HG02943 (cell line): ENCODE data around the gene KDM2B.

Experiments
- ATAC-seq: cut with Tn5 transposase; IDR thresholded peaks from one replicate; pipeline ENCODE4 v1.9.1; 2021; ENCODE audit warnings: mild to moderate bottlenecking, low read depth, moderate library complexity; ENCODE audit not compliant: unreplicated experiment

The KDM2B gene

DNA sequence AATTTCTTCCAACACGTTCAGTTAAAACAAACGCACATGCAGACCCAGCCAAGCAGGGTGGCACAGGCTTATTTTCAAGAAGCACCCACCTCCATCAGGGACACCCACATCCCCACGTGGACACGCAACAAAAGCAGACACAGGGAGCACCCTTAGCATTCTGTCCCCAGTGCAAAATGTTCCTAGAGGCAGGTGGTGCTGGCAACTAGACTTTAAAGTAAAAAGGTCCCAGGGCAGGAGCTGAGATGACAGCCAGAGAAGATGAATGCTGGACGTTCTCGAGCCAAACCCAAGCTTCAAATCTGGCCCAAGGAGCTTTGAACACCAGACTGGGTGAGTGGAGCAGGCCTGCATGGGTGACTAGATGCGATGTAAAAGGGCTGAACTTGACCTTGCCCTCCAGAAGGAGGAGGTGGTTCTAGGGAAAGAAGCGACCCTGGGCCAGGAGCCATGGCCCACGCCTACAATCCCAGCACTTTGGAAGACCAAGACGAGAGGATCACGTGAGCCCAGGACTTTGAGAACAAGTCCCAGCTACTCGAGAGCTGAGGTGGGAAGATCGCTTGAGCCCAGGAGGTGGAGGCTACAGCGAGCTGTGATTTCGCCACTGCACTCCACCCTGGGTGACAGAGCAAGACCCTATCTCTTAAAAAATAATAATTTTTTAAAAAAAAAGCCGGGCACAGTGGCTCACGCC, 47.3 kb downstream of the KDM2B start:
- ATAC-seq = no peak

DNA sequence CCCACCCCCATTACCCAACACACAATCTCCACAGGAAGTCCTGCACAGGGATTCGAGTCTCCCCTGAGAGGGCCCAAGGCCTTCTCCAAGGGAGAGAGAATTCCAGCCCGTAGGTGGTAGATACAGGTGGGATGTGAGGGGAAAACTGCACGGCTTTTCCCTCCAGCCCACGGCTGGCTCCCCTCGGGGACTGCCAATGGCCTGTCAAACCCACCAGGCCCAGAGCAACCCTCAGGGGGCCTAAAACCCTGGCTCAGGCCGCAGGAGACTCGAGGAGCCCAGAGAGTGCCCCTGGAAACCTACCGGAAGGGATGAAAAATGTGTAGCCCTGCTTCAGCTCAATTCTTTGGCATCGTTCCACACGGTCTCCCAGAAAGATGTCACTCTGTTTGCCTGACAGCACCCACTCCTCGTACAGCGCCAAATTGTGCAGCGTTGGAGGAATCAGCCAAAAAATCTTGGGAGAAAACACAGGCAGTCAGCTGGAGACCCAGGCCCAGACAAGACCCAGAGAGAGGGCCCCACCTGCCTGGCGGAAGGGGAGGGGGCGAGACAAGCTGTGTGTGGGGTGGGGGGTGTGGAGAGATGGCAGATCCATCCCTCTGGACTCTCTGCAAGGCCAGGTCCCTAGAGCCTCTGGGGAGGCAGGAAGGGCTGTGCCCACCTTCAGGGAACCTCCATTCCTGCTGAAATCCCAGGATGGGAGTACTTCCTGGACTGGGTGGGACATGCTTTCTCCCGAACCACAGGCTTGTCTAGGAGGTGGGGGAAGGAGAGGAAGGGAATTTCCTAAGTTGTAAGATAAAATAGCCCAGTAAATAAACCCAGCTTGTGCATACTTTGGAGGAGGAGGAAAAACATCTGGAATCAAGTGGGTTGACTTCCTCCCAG, 48.1 kb downstream of the KDM2B start:
- ATAC-seq = no peak

DNA sequence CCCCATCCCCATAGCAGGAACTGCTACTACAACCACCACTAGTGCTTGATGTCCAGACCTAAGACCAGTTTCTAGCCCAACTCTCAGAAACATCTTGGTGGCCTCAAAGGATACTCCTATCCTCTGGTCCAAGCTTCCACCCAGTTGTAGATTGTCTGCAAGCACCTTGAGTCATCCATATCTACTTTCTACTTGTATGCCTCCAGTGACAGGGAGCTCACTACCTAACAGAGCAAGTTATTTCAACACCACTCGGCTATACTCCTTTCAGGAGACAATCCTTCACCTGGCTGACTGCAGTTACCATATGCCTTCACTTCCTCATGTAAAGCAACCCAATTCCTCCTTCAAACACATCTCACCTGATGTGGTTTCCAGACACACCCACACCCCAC, 49.5 kb downstream of the KDM2B start:
- ATAC-seq = no peak

DNA sequence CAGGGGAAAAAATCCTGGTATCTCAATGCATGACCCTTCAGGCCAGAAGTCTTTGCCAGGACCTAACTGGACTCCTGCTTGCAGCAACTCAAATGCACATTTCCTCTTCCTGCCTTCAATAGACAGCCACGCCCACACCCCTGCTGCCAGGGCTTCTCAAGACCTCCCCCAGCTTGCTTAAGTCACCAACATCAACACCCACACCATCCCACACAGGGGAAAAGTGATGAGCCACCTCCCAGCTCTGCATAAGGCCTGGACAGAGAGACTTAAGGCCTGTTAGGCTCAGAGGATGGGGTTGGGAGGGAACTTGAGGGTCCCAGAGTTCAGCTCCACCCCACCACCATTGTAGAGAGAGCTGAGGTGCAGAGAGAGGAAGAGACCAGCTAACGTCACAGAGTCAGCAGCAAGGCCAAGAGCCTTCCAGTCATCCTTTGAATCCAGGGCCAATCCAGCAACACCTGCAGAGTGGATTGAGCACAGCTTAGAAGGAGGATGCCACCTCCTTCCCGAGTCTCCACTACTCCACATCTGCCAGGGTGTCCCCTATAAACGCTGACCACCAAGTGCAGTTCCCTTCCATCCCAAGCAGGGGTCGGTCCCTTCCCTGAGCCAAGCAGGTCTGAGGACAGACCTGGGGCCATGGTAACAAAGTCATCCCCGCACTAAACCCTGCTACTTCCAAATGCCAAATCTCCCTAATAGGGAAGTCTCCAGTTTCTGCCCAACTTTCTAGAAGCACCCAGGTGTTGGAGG, 50.0 kb downstream of the KDM2B start:
- no peak for ATAC-seq

DNA sequence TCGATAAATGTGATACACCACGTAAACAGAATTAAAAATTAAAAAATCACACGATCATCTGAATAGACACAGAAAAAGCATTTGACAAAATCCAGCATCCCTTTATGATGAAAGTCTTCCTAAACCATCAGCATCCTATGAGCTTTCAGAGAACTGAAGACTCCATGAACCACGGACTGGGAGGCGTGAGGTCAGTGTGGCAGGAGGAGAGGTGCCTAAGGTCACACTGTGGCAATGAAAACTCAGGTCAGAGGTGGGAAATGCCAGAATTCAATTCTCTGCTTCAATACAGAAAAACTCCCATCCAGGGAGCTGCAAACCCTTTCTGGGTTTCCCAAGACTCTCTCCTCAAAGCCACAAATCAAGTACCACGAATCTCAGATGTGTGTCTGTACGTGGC, 51.6 kb downstream of the KDM2B start:
- ATAC-seq = no peak

DNA sequence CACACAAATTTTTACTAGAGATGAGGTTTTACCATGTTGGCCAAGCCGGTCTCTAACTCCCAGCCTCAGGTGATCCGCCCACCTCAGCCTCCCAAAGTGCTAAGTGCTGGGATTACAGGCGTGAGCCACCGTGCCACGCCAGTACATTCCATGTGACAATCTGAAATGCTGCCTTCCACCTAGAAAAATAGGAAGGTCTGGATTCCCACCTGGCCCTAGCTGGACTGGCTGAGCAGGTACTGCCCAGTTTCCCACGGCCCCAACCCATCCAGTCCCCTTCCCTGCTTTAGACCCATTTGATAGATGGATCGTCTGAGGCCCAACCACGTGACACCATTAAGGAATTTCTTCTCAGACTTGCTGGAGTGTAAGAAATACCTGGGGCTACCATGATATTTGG, 55.4 kb downstream of the KDM2B start:
- no peak for ATAC-seq

DNA sequence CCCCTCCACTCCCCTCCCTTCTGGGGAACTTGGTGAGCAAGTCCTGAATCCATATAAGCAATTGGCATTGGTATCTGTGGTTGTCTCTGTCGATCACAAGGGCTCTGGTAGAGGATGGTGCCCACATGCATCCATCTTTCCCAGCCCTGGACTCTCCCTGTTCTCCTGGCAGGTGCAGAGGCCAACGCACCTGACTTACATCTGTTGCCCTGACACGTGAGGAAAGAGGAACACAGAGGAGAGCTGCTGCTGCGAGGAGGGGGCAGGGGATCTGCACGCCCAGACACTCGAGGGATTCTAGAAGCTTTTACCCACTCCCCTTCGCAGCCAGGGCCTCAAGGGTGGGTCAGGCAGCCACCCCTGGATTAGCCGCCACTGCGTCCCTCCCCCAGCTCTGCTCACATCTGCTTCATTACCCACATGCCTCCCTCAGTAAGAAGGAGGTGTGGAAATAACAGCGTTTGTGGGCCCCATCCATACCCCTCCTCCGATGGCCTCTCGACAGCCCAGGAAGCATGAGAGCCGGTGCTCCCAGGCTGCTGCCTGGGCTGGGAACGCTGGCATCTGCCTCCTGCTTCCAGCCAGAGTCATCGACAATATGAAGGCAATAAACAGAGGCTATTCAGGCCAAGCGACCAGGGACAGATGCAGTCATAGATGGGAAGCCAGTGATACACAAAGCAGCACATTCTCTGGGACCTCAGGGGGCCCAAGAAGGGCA, 56.5 kb downstream of the KDM2B start:
- ATAC-seq = no peak

DNA sequence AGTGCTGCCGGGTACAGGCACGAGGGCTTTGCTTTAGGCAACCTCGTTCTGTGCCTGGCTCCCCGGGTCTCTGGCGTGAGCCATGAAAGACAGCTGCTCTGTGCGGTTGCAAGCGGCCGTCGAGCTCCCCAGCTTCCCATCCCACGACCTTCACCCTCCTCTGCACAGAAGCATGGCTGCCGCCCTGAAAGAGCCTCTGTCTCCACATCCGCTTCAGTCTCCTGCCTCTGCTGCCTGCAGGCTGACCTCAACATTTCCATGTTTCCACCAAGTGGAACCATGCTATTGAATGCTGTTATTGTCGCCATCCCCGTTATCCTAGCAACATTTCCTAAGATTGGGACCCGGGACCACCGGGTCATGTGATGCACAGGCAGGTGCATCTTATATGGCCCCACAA, 57.1 kb downstream of the KDM2B start:
- no peak for ATAC-seq

DNA sequence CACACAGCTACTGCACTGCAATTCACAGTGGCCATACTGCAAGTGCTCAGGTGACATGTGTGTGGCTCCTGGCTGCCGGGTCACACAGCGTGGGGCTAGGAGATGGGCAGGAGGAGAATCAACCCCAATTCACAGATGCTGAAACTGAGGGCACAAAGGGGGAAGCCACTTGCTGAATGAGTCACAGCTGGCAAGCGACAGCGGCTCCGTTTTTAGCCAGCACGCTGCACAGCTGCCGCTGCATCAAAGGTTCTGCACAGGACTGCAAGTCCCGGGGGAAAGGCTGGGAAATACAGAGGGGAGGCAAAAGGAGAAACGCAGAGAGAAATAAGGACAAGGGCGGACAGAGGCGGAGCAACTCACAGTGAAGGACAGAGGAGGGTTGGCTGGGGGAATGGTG, 57.9 kb downstream of the KDM2B start:
- ATAC-seq = no peak

DNA sequence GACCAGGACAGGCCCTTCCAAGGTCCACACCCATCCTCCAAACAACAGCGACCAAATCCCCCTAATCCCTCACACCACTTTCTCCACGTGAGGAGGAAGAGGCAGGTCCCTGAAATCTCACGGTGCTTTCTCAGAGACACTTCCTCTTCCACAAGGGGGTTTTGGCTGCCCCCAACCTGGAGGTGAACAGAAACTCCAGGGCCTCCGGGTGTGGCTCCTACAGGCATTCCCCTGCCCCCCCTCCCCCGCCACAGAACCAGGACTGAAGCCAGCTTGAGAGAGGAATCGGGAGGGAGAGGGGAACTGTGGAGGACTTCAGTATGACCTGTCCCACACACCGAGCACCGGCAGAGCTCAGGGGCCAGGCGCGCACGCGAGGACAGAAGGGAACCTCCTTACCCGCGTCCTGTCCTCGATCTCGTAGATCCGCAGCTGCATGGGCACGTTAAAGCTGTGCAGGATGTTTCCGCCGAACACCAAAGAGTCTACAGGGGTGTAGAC, 60.2 kb downstream of the KDM2B start:
- ATAC-seq = no peak

DNA sequence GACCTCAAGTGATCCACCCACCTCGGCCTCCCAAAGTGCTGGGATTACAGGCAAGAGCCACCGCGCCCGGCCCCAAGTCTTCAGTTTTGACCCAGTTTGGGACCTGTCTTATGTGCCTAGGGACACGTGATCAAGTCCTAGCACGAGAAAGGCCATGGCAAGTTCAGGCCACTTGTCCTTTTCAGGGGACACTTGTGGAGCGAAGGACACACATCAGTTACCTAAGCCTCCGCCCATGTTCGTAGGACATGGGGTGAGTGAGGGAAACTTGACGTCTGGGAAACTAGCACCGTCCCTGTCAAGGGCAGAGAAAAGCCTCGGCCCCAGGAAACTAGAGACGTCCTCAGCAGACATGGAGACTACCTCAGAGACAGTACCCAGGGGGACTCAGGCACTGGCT, 60.7 kb downstream of the KDM2B start:
- no peak for ATAC-seq

DNA sequence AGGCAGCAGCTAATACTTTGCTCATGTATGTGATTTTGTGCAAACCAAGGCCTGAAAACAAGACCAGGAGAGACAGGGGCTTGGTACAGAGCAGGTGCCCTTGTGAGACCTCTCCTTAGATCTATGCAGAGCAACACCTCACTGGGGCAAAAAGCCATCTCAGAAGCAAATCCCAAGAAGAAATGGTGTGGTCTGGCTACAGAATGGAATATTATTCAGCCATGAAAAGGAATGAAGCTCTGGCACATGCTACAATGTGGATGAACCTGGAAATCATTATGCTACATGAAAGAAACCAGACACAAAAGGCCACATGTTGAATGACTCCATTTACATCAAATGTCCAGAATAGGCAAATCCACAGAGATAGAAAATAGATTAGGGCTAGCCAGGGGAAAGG, 61.6 kb downstream of the KDM2B start:
- ATAC-seq = no peak

DNA sequence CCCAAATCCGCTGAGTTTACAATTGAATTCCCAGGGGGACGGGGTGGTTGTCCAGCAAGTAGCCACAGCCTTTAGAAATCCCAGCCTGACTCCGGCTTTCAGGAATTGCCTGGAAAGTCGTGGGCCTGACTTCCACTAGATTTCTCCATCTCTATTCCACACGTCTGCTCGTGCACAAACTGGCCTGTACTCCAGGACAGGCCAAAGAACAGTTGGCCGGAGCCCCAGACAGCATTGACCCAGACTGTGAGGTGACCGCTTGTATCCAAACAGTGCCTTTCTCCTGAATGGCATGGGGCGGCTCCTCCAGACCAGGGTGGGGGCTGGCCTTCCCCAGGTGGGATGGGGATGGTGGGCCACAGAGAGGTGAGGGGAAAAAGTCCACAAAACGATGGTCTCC, 62.2 kb downstream of the KDM2B start:
- no peak for ATAC-seq

DNA sequence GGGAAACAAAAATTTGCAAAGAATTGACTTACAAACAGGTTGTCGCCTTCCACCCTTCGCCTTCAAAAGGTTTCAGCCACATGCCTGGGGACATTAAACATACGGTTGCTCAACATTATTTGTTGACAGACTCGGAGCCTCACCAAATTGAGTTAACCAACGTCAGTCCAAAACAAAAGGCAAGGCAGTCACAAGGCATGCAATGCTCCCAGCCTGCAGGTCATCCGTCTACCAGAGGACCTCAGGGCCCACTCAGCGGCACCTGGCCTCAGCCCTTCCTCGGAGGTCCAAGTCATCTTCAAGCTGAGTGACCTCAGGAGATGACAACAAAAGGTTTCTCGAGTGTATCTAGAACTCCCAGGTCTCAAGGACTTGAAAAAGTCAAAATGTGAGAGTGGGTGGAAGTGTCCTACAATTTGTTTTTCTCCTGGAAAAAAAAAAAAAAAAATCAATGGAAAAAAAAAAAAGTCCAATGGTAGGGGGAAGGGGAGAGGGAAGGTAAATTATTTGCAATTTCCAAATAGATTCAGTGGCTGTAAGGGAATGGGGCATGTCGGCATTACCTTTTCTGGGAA, 64.3 kb downstream of the KDM2B start:
- no peak for ATAC-seq

DNA sequence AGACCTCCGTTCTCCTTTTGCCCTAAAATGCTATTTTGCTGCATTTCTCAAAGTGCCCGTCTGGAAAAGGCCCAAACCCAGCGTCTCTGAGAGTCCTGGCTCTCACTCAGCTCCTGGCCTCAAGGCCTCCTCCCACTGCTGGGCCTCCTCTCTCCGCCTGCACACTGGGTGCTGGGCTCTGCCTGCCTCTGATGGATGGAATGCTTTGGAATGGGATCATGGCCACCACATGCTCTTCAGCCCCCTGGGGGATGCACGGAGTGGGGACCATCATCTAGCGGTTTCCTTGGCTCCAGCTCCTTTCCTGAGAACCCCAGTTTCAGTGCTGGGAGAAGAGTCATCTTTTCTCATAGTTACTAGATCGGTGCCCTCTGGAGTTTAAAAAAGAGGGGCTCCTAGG, 65.2 kb downstream of the KDM2B start:
- ATAC-seq = no peak

DNA sequence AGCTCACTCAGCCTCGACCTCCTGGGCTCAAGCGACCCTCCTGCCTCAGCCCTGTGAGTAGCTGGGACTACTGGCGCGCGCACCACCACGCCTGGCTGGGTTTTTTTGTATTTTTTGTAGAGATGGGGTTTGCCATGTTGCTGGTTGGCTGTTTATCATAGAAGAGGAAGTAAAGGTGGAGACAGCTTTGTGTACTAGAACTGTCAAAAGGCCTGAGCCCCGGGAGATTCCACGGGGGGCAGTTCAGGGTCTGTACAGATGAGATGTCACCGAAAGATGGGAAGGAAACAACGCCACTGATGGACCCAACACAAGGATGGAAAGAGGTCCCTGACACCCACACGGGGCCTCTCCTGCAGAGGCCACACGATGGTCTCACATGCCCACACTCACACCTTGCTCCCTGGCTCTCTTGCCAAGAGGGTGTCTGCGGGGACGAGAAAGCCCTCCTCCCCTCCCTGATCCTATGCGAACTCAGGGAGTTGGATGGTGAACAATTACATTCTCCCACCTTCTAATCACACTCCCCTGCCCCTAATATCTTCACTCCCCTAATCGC, 66.6 kb downstream of the KDM2B start:
- no peak for ATAC-seq

DNA sequence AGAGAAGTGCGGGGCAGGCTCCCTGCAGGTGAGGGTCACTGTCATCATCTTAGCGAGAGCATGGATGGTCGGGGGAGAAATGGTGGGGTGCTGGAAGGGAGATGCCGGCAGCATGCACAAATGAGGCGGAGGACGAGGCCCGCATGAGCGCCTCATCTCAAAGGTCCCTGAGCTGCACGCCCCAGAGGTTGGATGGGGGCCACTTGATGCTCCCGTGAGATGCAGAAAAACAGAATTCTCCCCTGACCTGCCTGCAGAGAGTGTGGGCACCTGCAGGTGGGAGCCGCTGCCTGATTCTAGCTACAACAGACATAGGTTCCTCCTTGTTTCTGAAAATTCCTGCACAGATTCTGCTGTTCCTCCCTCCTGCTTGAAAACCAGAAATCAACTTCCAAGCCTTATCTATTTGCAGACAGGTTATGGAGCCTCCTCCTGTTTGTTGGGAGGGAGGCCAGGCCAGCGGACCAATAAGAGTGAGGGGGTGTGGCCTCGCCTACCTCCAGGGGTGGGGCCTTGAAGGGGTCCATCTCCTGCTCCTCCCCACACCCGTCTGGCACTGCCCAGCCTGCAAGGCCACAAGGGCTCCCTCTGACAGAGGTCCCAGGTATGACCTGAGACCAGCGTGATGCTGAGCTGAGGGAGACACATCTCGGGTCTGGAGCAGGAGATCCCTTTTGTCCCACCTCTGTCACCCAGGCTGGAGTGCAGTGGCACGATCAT, 67.2 kb downstream of the KDM2B start:
- no peak for ATAC-seq

DNA sequence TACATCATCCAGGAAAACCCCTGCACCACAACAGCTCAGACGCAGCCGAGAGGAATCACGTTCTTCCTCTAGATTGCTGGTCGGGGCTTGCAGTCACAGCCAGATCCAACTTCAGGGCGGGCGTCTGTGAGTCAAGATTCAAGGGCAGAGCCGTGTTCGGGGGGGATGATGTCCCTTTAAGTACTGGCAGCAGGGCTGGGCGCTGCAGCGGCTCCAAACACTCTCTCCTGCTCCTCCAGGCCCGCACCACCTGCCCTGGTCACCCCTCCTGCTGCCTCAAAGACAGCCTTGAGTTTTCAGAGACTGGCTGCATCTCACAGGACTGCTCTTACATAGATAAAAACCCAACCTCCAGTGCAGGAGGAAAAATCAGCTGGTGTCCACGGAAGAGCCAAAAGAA, 68.3 kb downstream of the KDM2B start:
- ATAC-seq = no peak

DNA sequence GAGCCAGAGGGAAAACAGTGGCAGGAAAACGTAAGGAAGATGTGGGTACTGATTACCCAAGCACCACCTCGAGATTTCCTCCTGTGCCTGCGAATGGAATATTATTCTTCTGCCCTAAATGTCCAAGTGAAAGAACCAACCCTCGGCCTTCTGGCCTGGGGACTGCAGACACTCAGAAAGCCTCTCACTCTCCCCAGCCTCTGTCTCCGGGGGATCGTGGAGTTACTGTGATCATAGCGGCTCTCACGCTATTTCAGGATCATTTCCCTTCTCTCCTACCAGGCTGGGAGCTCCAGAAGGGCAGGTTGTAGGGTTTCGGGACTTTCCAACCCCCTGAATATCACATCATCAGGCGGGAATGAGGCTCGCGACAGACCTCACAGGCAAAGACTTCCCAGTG, 68.9 kb downstream of the KDM2B start:
- ATAC-seq = no peak
